ENCODE data around the gene FOXRED1. TPM values are rescaled to one million over a fixed set of nuclear protein-coding genes. Genes with fewer than 3 reads are reported as not detected.

The FOXRED1 gene
- total RNA-seq, 4 donors from 2014 or later, result 7.0 to 17.5 (median 14.0) TPM

- no peak overlapping the region for H3K4me3 ChIP-seq (ENCODE audit: low read depth, poor library complexity, severe bottlenecking)
- intact Hi-C loops (cut with DNase I; ENCODE audit: low total_unique reads), result no loop called here
- WGBS, 2 donors, result 74 to 98% methylated on average over 4 of the region's 4 CpGs
- TF ChIP-seq POLR2A (IDR thresholded peaks at IDR 0.05) (no peak), CTCF (IDR thresholded peaks at IDR 0.05) (no peak)
- DNase-seq (ENCODE audit: low spot score in 2 of 2), result peak in 1 of 2 donors; percentile 46
These were observed 8.8 kb downstream of the FOXRED1 start for GRCh38 chr11:126277780-126278179.

- intact Hi-C loops (cut with DNase I; ENCODE audit: low total_unique reads), result no loop called here
- WGBS, 2 donors, result 76 to 82% methylated on average over 8 of the region's 8 CpGs
- TF ChIP-seq POLR2A (IDR thresholded peaks at IDR 0.05), result no peak
- no peak for TF ChIP-seq CTCF (IDR thresholded peaks at IDR 0.05)
- H3K4me3 ChIP-seq (ENCODE audit: low read depth, poor library complexity, severe bottlenecking), result no peak overlapping the region
- DNase-seq (ENCODE audit: low spot score in 2 of 2), result no peak
These were observed 10.2 kb downstream of the FOXRED1 start for GRCh38 chr11:126279191-126279590.

GRCh38 chr11:126280595-126280994, 11.6 kb downstream of the FOXRED1 start:
- DNase-seq (ENCODE audit: low spot score in 2 of 2), result no peak
- 60 to 82% methylated on average over 5 of the region's 5 CpGs for WGBS, 2 donors
- no peak overlapping the region for H3K4me3 ChIP-seq (ENCODE audit: low read depth, poor library complexity, severe bottlenecking)
- intact Hi-C loops (cut with DNase I; ENCODE audit: low total_unique reads), result no loop called here
- TF ChIP-seq POLR2A (IDR thresholded peaks at IDR 0.05) (no peak), CTCF (IDR thresholded peaks at IDR 0.05) (no peak)

- 88% methylated on average over 6 of the region's 6 CpGs for WGBS, 2 donors
- DNase-seq (ENCODE audit: low spot score in 2 of 2), result no peak
- H3K4me3 ChIP-seq (ENCODE audit: low read depth, poor library complexity, severe bottlenecking), result no peak overlapping the region
- TF ChIP-seq CTCF (IDR thresholded peaks at IDR 0.05) (no peak), POLR2A (IDR thresholded peaks at IDR 0.05) (no peak)
- intact Hi-C loops (cut with DNase I; ENCODE audit: low total_unique reads), result no loop called here
These were observed 12.3 kb downstream of the FOXRED1 start for GRCh38 chr11:126281245-126281644.

GRCh38 chr11:126281666-126282175, 12.8 kb downstream of the FOXRED1 start:
- intact Hi-C loops (cut with DNase I; ENCODE audit: low total_unique reads), result no loop called here

More at GRCh38 chr11:126281666-126282175, 12.8 kb downstream of the FOXRED1 start:
- no peak for TF ChIP-seq CTCF (IDR thresholded peaks at IDR 0.05)
- no peak for TF ChIP-seq POLR2A (IDR thresholded peaks at IDR 0.05)
- no peak overlapping the region for H3K4me3 ChIP-seq (ENCODE audit: low read depth, poor library complexity, severe bottlenecking)
- no peak for DNase-seq (ENCODE audit: low spot score in 2 of 2)
- WGBS, 2 donors, result 90% methylated on average over 10 of the region's 10 CpGs

Data from lower leg skin (tissue), 4 donors.